ENCODE data around the gene PLEKHG2. TPM values are rescaled to one million over a fixed set of nuclear protein-coding genes. Genes with fewer than 3 reads are reported as not detected.

PLEKHG2 gene
- total and polyA plus RNA-seq, 9 of the 15 experiments (the other 6 are each of a cell fraction or from before 2014, with no cell fraction given) = 0.98 to 45.7 (median 9.8) TPM

DNA sequence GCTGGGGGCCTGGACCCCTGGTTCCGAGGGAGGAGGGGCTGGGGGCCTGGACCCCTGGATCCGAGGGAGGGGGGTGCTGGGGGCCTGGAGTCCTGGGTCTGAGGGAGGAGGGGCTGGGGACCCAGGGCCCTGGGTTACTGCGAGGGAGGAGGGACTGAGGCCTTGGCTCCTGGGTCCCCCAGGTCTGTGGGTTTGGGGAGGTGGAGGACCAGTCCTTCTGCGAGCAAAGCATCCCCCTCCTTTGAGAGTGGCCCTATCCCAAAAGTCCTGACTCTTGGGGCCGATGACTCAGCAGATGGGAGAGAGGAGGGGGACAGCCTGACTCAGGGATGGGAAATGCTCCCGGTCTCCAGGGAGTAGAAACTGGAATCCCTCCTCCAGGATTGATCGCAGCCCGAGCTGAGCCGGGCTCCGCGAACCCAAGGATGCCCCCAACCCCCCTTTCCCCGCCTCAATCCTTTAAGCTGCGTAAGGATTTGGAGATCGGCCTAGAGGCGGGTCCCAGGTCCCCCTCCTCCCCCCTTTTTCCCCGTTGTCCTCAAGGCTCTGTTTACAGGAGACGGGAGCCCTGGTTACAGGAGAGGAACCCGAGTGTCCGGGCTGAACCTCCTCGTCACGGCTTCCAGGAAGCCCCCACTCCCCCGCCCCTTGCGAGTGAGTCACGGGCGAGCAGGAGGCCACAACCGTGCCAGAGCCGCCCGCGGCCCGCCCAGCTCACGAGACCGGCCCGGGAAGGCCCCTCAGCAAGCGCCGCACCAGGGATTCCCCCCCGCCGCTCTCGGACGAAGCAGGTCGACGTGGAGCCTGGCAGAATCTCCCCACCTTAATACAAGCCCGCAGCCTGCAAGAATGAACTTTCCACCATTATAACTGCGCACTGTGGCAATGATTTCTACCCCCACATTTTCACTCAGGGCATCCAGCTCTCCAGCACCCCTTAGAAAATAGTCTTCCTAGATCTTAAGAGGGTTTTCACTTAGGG lies 8.8 kb upstream of the PLEKHG2 start (continued):
- TF ChIP-seq, protein P1, sequence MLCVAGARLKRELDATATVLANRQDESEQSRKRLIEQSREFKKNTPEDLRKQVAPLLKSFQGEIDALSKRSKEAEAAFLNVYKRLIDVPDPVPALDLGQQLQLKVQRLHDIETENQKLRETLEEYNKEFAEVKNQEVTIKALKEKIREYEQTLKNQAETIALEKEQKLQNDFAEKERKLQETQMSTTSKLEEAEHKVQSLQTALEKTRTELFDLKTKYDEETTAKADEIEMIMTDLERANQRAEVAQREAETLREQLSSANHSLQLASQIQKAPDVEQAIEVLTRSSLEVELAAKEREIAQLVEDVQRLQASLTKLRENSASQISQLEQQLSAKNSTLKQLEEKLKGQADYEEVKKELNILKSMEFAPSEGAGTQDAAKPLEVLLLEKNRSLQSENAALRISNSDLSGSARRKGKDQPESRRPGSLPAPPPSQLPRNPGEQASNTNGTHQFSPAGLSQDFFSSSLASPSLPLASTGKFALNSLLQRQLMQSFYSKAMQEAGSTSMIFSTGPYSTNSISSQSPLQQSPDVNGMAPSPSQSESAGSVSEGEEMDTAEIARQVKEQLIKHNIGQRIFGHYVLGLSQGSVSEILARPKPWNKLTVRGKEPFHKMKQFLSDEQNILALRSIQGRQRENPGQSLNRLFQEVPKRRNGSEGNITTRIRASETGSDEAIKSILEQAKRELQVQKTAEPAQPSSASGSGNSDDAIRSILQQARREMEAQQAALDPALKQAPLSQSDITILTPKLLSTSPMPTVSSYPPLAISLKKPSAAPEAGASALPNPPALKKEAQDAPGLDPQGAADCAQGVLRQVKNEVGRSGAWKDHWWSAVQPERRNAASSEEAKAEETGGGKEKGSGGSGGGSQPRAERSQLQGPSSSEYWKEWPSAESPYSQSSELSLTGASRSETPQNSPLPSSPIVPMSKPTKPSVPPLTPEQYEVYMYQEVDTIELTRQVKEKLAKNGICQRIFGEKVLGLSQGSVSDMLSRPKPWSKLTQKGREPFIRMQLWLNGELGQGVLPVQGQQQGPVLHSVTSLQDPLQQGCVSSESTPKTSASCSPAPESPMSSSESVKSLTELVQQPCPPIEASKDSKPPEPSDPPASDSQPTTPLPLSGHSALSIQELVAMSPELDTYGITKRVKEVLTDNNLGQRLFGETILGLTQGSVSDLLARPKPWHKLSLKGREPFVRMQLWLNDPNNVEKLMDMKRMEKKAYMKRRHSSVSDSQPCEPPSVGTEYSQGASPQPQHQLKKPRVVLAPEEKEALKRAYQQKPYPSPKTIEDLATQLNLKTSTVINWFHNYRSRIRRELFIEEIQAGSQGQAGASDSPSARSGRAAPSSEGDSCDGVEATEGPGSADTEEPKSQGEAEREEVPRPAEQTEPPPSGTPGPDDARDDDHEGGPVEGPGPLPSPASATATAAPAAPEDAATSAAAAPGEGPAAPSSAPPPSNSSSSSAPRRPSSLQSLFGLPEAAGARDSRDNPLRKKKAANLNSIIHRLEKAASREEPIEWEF (CRISPR knock-in tag; IDR thresholded peaks at IDR 0.05) = no peak
- TF ChIP-seq ZNF324 (CRISPR knock-in tag; IDR thresholded peaks at IDR 0.05) (no peak), HMGXB4 (CRISPR knock-in tag; IDR thresholded peaks at IDR 0.05) (0 out of 2 replicates have a peak, but pooled peaks have one; percentile 33), ATF7 (IDR thresholded peaks at IDR 0.05) (peak; percentile 83), ZFX (CRISPR knock-in tag; IDR thresholded peaks at IDR 0.05) (peak; percentile 79), PHF20 (IDR thresholded peaks at IDR 0.05; ENCODE audit: partially characterized antibody) (no peak), ZNF75A (CRISPR knock-in tag; IDR thresholded peaks at IDR 0.05) (no peak), HMGN3 (IDR thresholded peaks at IDR 0.05; ENCODE audit: borderline replicate concordance, extremely low read depth, insufficient read length, low read depth, low read length) (peak; percentile 99), GTF2E2 (tag; IDR thresholded peaks at IDR 0.05) (no peak; the same call in 1 of the 2 replicates), TAF7 (tag; IDR thresholded peaks at IDR 0.05) (no peak), ZNF277 (CRISPR knock-in tag; IDR thresholded peaks at IDR 0.05; ENCODE audit: borderline replicate concordance) (no peak), PHB2 (IDR thresholded peaks at IDR 0.05; ENCODE audit: low read depth) (no peak)
- TF ChIP-seq, protein P2, sequence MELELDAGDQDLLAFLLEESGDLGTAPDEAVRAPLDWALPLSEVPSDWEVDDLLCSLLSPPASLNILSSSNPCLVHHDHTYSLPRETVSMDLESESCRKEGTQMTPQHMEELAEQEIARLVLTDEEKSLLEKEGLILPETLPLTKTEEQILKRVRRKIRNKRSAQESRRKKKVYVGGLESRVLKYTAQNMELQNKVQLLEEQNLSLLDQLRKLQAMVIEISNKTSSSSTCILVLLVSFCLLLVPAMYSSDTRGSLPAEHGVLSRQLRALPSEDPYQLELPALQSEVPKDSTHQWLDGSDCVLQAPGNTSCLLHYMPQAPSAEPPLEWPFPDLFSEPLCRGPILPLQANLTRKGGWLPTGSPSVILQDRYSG (tag; conservative IDR thresholded peaks at IDR 0.05; ENCODE audit: low read depth) = no peak
- TF ChIP-seq, protein P3, sequence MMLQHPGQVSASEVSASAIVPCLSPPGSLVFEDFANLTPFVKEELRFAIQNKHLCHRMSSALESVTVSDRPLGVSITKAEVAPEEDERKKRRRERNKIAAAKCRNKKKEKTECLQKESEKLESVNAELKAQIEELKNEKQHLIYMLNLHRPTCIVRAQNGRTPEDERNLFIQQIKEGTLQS (IDR thresholded peaks at IDR 0.05) = peak; percentile 91
- TF ChIP-seq, protein P3 (CRISPR knock-in tag; conservative IDR thresholded peaks at IDR 0.05) = peak; percentile 94
